ENCODE results near the gene CDKN2AIPNL. TPM values are rescaled to one million over a fixed set of nuclear protein-coding genes. Genes with fewer than 3 reads are reported as not detected.

The CDKN2AIPNL gene
- total RNA-seq, 1 experiment from 2014 or later: 43.6 TPM

DNA sequence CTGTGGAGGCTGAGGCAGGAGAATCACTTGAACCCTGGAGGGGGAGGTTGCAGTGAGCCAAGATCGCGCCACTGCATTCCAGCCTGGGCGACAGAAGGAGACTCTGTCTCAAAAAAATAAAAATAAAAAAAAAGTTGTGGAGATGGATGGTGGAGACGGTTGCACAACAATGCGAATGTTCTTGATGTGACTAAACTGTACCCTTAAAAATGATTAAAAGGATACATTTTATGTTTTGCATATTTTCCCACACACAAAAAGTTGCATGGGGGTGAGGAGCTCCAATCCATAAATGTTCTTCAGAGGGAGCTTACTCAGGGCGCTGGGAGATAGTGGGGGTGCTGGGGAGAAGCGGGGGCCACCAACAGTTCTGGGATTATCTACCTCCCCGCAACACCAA lies 43.8 kb upstream of the CDKN2AIPNL start:
- H3K4me3 ChIP-seq (ENCODE audit: low read depth in 2 of 2, low read length in 2 of 2): no peak overlapping the region
- POLR2A ChIA-PET: no interaction called here
- H3K36me3 ChIP-seq (ENCODE audit: control insufficient read depth, insufficient read depth, low read length): no peaks in the 10 kb centered on the region
- no peaks in the 10 kb centered on the region for H3K27me3 ChIP-seq (ENCODE audit: control insufficient read depth, insufficient read depth, low read length)
- H3K27ac ChIP-seq (ENCODE audit: low read length): no peak overlapping the region
- TF ChIP-seq POLR2AphosphoS5 (IDR thresholded peaks at IDR 0.05; ENCODE audit: low read depth, low read length): no peak
- TF ChIP-seq, protein P1, sequence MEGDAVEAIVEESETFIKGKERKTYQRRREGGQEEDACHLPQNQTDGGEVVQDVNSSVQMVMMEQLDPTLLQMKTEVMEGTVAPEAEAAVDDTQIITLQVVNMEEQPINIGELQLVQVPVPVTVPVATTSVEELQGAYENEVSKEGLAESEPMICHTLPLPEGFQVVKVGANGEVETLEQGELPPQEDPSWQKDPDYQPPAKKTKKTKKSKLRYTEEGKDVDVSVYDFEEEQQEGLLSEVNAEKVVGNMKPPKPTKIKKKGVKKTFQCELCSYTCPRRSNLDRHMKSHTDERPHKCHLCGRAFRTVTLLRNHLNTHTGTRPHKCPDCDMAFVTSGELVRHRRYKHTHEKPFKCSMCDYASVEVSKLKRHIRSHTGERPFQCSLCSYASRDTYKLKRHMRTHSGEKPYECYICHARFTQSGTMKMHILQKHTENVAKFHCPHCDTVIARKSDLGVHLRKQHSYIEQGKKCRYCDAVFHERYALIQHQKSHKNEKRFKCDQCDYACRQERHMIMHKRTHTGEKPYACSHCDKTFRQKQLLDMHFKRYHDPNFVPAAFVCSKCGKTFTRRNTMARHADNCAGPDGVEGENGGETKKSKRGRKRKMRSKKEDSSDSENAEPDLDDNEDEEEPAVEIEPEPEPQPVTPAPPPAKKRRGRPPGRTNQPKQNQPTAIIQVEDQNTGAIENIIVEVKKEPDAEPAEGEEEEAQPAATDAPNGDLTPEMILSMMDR (IDR thresholded peaks at IDR 0.05): no peak
- H3K9me3 ChIP-seq (ENCODE audit: control insufficient read depth, insufficient read depth, low read depth, low read length): no peaks in the 10 kb centered on the region
- BruUV-seq (replicated peaks): no TSS peak
- ATAC-seq: no peak
- H3K4me1 ChIP-seq (ENCODE audit: control insufficient read depth, insufficient read depth, low read length): peaks cover 13% of the 10 kb centered on the region
- intact Hi-C loops (cut with micrococcal nuclease; ENCODE audit: unreplicated experiment): no loop called here
- no peak for DNase-seq (ENCODE audit: low read depth, low spot score)
- in situ Hi-C loops (cut with HindIII; ENCODE audit: low pct_unique_long_range_greater_than_20kb, low sequenced_read_pairs): no loop called here
- CTCF ChIA-PET: no interaction called here

- TF ChIP-seq POLR2AphosphoS5 (IDR thresholded peaks at IDR 0.05; ENCODE audit: low read depth, low read length) (no peak), REST (IDR thresholded peaks at IDR 0.05; ENCODE audit: insufficient read depth in 1 of 2, low read depth in 2 of 2, low read length in 1 of 2) (no peak), SIN3A (IDR thresholded peaks at IDR 0.05; ENCODE audit: borderline replicate concordance, insufficient read depth, low read depth, low read length) (no peak), TCF7L2 (IDR thresholded peaks at IDR 0.05; ENCODE audit: low read depth, low read length) (no peak)
- TF ChIP-seq, protein P1 (IDR thresholded peaks at IDR 0.05): no peak
- ChIA-PET CTCF (no interaction called here), POLR2A (no interaction called here)
- intact Hi-C loops (cut with micrococcal nuclease; ENCODE audit: unreplicated experiment) (no loop called here), in situ Hi-C loops (cut with HindIII; ENCODE audit: low pct_unique_long_range_greater_than_20kb, low sequenced_read_pairs) (no loop called here)
- Histone ChIP-seq H3K36me3 (ENCODE audit: control insufficient read depth, insufficient read depth, low read length) (no peaks in the 10 kb centered on the region), H3K27ac (ENCODE audit: low read length) (no peak overlapping the region), H3K27me3 (ENCODE audit: control insufficient read depth, insufficient read depth, low read length) (no peaks in the 10 kb centered on the region), H3K4me1 (ENCODE audit: control insufficient read depth, insufficient read depth, low read length) (peaks cover 18% of the 10 kb centered on the region), H3K9me3 (ENCODE audit: control insufficient read depth, insufficient read depth, low read depth, low read length) (no peaks in the 10 kb centered on the region), H3K4me3 (ENCODE audit: low read depth in 2 of 2, low read length in 2 of 2) (no peak overlapping the region)
- DNase-seq (ENCODE audit: low read depth, low spot score) (no peak), ATAC-seq (no peak)
- BruUV-seq (replicated peaks): no TSS peak
These were observed 41.3 kb upstream of the CDKN2AIPNL start for GRCh38 chr5:134453016-134453415.

Data from Panc1 (cell line).